NCI-H2081 treated with DMSO at 0.1 percent for 48 hours (cell line): ENCODE results near the gene ATP8A1.

Experiments used
- DNase-seq: peaks from one replicate; lab custom pipeline; 2025; lab: John Stamatoyannopoulos, UW

The ATP8A1 gene

GRCh38 chr4:42364266-42365053, 292.4 kb downstream of the ATP8A1 start:
- DNase-seq = no peak

- DNase-seq = no peak
These were observed 293.3 kb downstream of the ATP8A1 start for GRCh38 chr4:42363614-42364013.

- no peak for DNase-seq
These were observed 294.3 kb downstream of the ATP8A1 start for GRCh38 chr4:42362591-42362990.

GRCh38 chr4:42361456-42361855, 295.4 kb downstream of the ATP8A1 start:
- DNase-seq = no peak

- DNase-seq = no peak
These were observed 296.6 kb downstream of the ATP8A1 start for GRCh38 chr4:42360256-42360669.

GRCh38 chr4:42359711-42360110, 297.2 kb downstream of the ATP8A1 start:
- DNase-seq = no peak
